ENCODE measurements around the gene NUP54.

DNA sequence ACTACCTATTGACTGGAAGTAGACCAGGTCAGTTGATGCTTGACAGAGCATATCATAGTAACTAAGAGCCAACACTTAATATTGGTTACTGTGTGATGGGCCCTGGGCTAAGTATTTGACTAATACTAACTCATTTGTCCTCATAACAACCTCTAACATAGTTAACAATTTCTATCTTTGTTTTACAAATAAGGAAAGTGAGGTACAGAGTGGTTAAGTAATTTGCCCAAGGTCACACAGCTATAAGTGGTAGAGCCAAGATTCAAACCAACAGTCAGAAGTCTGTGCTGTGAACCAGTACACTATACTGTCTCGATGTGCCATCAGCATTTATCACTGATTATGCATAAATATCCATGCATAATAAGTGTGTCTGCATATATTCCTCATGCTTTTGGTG, 27.1 kb upstream of the NUP54 start:
- TF ChIP-seq, protein P1, sequence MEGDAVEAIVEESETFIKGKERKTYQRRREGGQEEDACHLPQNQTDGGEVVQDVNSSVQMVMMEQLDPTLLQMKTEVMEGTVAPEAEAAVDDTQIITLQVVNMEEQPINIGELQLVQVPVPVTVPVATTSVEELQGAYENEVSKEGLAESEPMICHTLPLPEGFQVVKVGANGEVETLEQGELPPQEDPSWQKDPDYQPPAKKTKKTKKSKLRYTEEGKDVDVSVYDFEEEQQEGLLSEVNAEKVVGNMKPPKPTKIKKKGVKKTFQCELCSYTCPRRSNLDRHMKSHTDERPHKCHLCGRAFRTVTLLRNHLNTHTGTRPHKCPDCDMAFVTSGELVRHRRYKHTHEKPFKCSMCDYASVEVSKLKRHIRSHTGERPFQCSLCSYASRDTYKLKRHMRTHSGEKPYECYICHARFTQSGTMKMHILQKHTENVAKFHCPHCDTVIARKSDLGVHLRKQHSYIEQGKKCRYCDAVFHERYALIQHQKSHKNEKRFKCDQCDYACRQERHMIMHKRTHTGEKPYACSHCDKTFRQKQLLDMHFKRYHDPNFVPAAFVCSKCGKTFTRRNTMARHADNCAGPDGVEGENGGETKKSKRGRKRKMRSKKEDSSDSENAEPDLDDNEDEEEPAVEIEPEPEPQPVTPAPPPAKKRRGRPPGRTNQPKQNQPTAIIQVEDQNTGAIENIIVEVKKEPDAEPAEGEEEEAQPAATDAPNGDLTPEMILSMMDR (conservative IDR thresholded peaks at IDR 0.05; ENCODE audit: low read length), result no peak
- no peak for TF ChIP-seq EZH2phosphoT487 (IDR thresholded peaks at IDR 0.05; ENCODE audit: borderline replicate concordance, low read depth, low read length)

All from OCI-LY7 (cell line).